ENCODE data around the gene MTG2.

Gene MTG2

GRCh38 chr20:62182469-62183425 lies at the start of gene MTG2:
Gene MTG2, plus strand, starts transcription at chr20:62183028. Its CDS starts 10,393 bp downstream, at chr20:62193421.
- DNase-seq: peak; percentile 99 to 100

- DNase-seq: no peak
Observed at GRCh38 chr20:62133051-62133845, 49.6 kb upstream of the MTG2 start.

- peak in 1 of 2 experiments; percentile 12 for DNase-seq
Observed at GRCh38 chr20:62133864-62134263, 49.0 kb upstream of the MTG2 start.

GRCh38 chr20:62134735-62135231 lies 48.0 kb upstream of the MTG2 start:
- DNase-seq: no peak

- DNase-seq: no peak
Observed at GRCh38 chr20:62135573-62136266, 47.1 kb upstream of the MTG2 start.

GRCh38 chr20:62136283-62137091 lies 46.3 kb upstream of the MTG2 start:
- DNase-seq: peak; percentile 65 to 78

- DNase-seq: no peak
Observed at GRCh38 chr20:62137092-62137384, 45.8 kb upstream of the MTG2 start.

GRCh38 chr20:62137478-62138203 lies 45.2 kb upstream of the MTG2 start:
- DNase-seq: no peak

GRCh38 chr20:62138204-62138543 lies 44.7 kb upstream of the MTG2 start:
- no peak for DNase-seq

- DNase-seq: no peak
Observed at GRCh38 chr20:62138912-62139311, 43.9 kb upstream of the MTG2 start.

GRCh38 chr20:62139636-62140035 lies 43.2 kb upstream of the MTG2 start:
- no peak for DNase-seq

- no peak for DNase-seq
Observed at GRCh38 chr20:62141043-62141396, 41.8 kb upstream of the MTG2 start.

GRCh38 chr20:62141397-62142251 lies 41.2 kb upstream of the MTG2 start:
- peak in 1 of 2 experiments; percentile 39 for DNase-seq

GRCh38 chr20:62142252-62143080 lies 40.4 kb upstream of the MTG2 start:
- no peak for DNase-seq

- DNase-seq: peak; percentile 84 to 96
Observed at GRCh38 chr20:62143081-62143956, 39.5 kb upstream of the MTG2 start, which contains the start of the genes PSMA7 and SS18L1. Gene PSMA7, minus strand, starts transcription at chr20:62143394. Its CDS starts 91 bp downstream, at chr20:62143303. Gene SS18L1, plus strand, starts transcription at chr20:62143769. Its CDS starts 52 bp downstream, at chr20:62143821.

GRCh38 chr20:62143957-62144825 lies 38.6 kb upstream of the MTG2 start:
- DNase-seq: peak; percentile 43 to 58

- DNase-seq: no peak
Observed at GRCh38 chr20:62145688-62146018, 37.2 kb upstream of the MTG2 start.

All from SHP77 (cell line).